Dermis microvascular lymphatic vessel endothelial cell (primary cell): ENCODE measurements around the gene WFIKKN2. TPM values are rescaled to one million over a fixed set of nuclear protein-coding genes. Genes with fewer than 3 reads are reported as not detected.
"Not testable (repeated sequence)": the region's sequence is repeated elsewhere in the genome, so short reads cannot be mapped to it uniquely, and the experiment has no call there.

Experiments used
- DNase-seq, 2 donors: peaks; one replicate each; pipeline versions ENCODE4 v3.0.0 to v3.0.0-alpha.2; 2010; ENCODE audit warnings: low read depth in 2 of 2
- total RNA-seq: library from RNA; depleted of rRNA; stranded (reverse); fragments of >200 nt; gene quantifications from 2 replicates; pipeline ENCODE4 v1.2.1, GENCODE V29; 2014

Gene WFIKKN2, protein sequence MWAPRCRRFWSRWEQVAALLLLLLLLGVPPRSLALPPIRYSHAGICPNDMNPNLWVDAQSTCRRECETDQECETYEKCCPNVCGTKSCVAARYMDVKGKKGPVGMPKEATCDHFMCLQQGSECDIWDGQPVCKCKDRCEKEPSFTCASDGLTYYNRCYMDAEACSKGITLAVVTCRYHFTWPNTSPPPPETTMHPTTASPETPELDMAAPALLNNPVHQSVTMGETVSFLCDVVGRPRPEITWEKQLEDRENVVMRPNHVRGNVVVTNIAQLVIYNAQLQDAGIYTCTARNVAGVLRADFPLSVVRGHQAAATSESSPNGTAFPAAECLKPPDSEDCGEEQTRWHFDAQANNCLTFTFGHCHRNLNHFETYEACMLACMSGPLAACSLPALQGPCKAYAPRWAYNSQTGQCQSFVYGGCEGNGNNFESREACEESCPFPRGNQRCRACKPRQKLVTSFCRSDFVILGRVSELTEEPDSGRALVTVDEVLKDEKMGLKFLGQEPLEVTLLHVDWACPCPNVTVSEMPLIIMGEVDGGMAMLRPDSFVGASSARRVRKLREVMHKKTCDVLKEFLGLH
- under 0.01 TPM in 1 of 2 replicates, not detected in the other for total RNA-seq

DNA sequence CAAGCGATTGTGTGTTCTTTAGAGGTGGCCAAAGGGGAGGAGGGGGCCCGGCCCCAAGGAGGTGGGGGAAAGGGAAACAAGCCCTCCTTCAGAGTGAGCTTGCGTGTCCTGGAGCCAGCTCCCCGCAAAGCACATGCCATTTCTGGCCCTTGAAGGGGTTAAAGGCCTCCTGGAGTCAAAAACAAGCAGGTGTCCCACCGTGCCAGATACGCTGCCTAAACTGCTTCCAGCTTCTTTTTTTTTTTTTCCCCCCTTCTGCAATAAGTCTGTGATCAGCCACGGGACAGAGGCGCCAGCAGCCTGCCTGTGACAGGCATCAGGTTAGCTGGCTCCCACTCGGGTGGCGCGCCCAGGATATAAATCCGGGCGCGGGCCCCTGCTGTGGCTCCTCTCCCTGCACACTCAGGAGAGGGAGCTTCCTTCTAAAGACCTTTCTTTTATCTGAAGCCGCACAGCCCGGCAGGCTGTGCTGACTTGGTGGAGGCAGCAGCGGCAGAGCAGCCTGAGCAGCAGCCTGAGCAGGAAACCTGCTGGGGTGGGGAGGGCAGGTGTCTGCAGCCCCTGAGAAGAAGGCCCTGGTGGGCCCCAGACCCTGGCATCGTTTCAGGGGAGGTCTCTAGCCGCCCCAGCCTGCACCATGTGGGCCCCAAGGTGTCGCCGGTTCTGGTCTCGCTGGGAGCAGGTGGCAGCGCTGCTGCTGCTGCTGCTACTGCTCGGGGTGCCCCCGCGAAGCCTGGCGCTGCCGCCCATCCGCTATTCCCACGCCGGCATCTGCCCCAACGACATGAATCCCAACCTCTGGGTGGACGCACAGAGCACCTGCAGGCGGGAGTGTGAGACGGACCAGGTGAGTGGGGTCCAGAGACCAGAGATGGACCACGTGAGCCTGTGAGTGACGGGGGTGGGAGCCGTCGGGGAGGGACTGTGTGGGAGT, at the start of gene WFIKKN2:
TSS of gene WFIKKN2 (plus strand) at position 286 of the 934 bp plus-strand sequence. CDS start at position 638, 352 bp downstream.
- DNase-seq, result no peak

DNA sequence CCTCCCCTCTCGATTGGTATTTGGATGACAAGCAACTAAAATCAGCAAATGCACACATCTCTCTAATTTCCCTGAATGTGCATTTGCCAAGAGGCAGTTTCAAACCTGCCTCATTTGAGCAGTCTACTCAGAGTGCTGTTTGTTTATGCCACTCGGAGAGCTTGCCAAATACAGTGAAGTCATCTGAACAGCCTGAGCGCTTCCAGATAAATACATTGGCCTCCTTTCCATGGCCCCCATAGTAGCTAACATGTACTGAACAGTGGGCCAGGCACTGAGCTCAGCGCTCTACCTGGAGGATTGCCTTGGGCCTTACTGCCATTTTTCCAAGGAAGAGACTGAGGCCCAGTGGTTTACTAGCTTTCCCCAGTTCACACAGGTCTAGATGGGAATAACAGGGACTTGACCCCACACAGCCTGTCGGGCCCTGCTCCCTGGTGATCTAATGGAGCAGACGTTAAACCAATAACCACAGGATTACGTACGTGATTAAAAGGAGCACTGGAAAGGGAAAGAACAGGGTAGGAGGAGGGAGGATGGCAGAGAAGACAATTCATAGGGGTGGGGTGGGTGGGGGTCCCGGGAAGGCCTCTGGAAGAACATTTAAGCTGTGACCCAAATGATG, 49.3 kb upstream of the WFIKKN2 start:
- DNase-seq, result no peak

DNA sequence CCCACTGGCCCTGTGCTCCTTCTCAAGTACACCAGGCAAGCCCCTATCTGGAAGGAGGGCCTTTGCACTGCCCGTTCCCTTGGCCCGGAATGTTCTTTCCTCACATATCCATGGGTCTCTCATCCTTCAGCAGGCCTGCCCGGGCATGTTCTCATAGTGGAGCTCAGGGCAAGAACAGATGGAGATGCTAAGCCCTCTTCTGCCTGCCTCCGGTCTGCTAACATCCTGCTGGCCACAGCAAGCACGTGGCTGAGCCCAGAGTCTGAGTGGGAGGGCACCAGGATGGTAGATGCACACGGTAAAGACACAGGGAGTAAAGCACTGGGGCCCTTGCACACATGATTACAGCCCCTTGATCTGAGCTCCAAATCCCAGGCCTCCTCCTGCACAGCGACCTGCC, 48.3 kb upstream of the WFIKKN2 start:
- DNase-seq, result no peak

DNA sequence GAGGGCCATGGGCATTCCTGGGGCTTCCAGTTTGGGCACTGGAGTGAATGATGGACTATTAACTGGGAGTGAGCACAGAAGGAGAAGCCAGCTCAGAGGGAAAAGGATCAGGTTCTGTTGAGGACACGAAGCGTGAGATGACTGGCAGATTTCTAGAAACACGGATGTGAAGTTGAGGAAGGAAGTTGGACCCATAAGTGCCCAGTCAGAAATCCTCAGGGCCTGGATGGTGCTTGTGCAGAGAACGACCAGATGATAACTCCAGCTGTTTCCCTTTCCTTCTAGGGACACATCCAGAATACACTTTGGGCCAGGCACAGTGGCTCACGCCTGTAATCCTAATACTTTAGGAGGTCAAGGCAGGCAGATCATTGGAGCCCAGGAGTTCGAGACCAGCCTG, 44.8 kb upstream of the WFIKKN2 start:
- no peak for DNase-seq

DNA sequence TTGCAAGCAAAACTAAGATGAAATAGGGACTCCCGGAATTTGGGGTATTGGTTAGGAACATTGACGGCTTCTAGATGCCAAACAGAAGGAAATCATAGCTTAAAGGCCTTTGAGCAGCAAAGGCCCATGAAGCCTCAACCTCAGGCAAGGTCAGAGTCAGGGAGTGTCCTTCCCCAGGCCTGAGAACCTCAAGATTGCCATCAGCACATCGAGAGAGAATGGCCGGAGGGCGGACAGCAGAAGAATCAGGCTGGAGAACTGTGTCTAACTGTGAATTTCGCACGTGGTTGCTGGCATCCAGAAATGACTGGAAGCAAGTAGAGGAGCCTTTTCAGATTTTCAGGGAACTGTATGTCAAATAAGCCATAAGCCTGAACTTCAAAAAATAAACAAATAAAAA, 43.3 kb upstream of the WFIKKN2 start:
- DNase-seq, result no peak

DNA sequence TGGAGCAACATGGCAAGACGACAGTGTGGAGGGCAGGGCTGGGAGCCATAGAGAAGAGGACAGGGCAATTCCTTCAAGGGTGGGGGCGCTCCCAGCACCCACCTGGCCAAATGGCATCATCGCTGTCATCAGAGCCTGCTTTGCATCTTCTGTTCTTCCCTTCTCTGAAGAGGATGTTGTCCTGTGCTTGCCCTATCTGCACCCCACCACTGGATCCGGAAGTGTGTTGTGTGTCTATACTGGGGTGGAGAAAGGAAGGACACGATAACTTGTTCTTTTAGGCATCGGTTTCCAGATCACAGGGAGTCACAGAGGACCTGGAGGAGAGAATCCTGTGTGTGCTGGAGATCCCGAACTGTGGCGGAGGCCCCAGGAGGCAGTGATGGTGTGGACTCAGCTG, 42.4 kb upstream of the WFIKKN2 start:
- no peak for DNase-seq

DNA sequence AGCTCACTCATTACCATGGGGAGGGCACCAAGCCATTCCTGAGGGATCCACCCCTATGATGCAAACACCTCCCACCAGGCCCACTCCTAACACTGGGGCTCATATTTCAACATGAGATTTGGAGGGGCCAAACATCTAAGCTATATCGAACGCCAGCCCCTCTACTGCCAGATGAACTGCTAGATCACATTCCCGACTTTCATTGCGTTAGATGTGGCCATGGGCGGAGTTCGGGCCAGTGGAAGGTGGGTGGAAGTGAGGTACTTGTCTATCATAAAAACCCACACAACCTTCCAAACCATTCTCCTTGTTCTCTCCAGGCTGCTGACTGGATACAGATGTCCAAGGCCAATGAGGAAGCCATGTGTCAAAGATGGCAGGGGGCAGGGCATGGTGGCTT, 41.0 kb upstream of the WFIKKN2 start:
- no peak for DNase-seq

DNA sequence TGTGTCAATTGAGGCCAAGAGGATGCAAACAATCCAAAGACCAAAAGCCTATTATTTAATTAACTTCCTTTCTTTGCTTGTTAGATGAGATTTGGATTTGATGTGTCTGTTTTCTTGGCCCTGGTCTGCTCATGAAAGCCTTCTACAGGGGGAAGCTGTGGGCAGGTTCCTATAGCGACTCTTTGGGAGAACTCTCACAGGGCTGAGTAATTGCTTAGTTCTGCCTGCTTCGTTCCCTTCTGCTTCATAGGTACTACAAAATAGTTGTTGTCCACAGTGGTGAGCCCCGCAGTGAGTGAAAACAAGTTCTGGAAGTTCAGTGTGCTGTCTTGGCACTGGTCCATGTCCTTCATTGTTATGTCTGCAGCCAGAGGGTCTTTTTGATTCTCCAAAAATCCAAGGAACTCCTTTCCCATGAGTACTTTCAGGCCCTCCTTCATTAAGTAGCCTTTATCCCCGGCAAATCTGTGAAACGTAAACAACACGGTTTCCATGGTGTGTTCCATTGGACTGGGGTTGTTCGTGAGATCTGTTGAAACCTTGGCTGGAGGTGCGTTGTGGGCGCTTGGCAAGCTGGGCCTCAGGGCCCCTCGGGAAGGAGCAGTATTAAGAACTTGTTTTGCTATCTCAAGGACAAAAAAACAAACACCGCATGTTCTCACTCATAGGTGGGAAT, 38.1 kb upstream of the WFIKKN2 start:
- DNase-seq, result no peak

DNA sequence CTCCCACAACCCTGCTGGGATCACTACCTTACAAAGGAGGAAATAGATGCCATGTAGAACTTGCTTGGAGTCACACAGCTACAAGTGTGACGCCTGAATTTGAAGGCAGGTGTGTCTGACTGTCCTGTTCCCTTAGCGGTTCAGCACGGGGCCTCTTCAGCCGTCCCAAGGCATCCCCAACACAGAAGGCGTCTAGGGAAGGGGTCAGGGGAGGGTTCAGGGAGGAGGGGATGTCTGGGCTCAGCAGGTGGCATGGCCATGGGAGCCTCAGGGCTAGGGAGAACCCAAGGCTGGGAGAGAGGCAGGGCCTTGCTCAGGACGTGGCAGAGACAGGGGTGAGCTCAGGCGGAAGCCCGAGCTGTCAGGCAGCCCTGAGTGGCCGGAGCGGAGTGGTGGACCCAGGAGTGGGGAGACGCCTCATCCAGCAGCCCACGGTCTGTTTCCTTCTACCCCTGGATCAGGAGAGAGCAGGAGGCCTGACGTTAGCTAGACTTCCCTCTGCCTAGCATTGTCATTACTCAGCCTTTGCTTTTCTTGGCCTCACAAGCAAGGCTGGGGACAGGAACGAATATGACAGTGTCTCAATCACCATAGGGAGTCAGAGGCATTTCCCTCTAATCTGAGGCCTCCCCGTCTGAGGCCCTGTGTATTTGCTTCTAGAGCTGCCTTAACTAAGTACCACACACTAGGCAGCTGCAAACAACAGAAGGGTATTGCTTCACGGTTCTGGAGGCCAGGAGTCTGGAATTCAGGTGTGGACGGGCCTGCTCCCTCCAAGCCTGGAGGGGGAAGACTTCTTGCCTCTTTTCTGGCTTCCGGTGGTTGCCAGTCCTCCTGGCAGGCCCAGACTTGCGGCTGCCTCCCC, 36.7 kb upstream of the WFIKKN2 start:
- DNase-seq, result no peak

DNA sequence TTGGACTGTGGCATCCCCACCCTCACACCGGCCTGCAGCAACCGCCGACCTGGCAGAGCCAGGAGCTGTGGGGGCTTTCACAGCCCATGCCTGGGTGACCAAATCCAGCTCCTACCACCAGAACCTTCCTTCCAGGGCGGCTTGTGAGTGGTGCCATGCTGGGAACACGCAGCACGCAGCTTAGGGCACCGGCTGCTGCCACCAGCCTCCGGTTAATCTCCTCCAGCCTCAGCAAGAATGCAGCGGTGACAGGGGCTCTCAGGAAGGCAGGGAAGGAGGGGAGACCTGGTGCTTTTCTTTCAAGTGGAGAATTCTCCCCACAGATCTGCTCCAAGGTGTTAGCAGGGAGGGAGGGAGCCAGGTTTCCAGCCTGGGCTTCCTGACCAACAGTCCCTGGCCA, 35.8 kb upstream of the WFIKKN2 start:
- DNase-seq, result no peak

DNA sequence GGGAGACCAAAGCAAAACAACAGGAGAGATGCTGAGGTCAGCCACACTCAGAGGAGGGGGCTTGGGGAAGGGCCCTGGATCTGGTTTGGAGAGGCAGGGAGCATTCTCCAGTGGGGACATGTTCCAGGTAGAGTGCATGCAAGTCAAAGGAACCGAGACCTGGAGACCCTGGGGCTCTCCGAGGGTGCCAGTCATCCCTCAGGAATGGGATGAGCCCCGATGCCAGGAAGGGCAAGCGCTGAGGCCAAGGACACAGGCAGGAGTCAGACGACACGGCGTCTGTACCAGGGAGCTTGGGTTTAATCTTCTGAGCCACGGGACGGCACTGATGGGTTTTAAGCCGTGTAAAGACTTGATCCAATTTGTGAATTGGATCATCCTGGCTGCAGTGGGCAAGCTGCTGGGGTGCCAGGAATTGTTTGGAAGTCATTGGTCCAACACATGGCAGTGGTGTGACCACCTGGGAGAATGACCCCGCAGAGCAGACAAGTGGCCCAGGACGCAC, 35.1 kb upstream of the WFIKKN2 start:
- no peak for DNase-seq

DNA sequence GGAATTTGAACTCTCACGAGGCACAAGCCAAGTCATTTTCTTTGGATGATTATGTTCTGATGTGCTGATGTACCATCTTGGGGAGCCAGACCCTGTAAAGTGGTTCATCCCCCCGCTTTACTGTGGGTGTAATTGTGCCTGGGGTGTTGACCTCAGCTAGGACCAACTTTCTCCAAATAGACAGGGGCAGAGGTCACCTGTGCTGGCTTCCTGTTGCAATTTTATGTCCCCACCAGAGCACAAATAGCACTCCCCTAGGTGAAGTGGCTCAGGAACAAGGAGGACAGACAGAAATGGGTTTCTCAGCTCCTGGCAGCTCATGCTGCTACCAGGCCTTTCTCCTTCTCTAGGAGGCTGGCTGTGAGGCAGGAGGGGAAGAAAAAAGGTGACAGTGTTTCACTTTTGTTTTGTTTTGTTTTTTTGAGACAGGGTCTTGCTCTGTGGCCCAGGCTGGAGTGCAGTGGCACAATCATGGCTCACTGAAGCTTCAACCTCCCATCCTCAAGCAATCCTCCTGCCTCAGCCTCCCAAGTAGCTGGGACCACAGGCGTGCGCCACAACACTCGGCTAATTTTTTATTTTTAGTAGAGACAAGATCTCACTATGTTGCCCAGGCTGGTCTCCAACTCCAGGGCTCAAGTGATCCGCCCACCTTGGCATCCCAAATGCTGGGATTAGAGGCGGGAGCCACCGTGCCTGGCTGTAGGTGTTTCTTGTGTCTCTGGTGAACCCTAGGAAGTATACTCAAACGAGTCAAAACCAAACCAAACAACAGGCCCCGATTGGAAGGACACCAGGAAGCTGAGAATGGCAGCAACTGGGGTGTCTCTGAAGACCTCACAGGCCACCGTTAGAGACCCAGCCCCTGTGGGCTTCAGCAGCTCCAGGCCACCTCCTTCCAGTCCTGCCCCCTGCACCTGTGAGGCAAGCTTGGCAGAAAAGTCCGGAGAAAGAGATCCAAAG, 32.5 kb upstream of the WFIKKN2 start:
- no peak for DNase-seq

DNA sequence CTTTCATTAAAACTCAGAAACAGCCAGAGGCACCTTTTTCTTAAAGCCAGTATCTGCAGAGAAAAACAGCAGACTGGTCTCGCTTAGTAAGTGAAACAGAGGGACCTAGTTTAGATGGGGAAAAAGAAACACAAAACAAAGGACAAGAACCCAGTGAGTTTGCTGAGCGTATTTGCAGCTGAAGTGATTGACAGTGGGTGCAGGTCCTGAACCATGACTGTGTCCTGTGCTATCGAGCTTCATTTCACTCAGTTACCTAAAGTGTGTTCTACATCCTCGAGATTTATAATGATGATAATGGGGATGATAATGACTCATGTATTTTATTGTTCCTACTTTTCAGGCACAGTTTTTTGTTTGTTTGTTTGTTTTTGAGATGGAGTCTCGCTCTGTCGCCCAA, 31.7 kb upstream of the WFIKKN2 start:
- DNase-seq, result no peak

DNA sequence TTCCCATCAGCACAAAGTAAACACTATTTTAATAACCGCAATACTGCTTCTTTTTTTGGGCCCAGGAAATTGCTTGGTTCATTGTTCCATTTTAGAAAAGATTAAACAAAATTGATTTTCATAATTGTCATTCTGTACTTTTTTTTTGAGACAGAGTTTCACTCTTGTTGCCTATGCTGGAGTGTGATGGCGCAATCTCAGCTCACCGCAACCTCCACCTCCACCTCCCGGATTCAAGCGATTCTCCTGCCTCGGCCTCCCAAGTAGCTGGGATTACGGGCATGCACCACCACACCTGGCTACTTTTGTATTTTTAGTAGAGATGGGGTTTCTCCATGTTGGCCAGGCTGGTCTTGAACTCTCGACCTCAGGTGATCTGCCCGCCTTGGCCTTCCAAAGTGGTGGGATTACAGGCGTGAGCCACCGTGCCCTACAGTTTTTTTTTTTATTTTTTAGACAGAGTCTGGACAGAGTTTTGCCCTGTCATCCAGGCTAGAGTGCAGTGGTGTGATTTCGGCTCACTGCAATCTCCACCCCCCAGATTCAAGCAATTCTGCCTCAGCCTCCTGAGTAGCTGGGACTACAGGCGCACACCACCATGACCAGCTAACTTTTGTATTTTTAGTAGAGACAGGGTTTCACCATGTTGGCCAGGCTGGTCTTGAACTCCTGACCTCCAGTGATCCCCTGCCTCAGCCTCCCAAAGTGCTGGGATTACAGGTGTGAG, 30.5 kb upstream of the WFIKKN2 start:
- DNase-seq, result not testable (repeated sequence)

DNA sequence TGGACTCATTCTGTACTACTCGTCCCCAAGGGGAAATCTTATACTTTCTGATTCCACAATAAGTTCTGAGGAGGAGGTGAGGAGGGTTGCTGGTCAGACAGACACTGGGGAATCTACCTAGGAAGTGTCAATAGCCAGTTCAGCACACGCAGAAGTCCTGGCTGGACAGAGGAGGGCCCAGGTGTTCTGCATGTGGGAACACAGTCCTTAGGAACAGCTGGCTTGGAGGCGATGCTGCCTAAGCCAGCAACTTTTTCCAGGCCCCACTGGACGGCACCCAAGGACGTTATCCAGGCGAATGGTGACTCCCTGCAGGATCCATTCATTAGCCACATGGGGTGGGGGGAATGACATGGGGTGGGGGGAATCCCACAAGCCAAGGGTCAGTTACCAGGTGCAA, 29.9 kb upstream of the WFIKKN2 start:
- no peak for DNase-seq

DNA sequence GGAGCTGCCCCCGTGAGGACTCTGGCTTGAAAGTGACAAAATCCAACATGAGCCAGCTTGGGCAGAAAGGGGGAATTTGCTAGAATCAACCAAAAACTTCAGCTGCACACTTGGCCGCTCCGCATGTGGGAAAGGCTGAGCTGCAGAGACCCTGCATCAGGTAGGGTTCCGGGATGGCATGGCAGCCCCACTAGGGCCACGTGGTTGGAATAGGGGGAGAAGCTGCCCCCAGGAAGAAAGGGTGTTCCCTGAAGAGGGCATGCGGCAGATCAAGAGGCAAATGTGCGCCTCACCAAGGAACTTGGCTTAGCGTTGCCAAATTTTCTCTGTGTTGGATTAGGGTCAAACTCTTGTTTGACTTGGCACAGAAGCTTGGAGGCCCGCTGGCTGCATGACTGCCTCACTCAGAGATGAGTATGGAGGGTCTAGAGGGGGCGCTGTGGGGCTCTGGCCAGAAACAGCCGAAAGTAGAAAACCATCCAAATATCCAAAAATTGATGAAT, 29.2 kb upstream of the WFIKKN2 start:
- no peak for DNase-seq

DNA sequence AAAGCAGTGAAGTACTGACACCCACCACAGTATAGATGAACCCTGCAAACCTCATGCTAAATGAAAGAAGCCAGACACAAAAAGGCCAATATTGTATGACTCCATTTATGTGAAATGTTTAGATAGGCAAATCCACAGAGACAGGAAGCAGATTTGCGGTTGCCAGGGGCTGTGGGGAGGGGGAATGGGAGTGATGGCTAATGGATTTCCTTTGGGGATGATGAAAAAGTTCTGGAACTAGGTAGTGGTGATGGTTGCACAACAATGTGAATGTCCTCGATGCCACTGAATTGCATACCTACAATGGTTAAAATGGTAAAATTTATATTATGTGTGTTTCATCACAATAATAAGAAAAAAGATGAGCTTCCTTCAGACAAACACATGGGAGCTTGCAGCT, 28.4 kb upstream of the WFIKKN2 start:
- no peak for DNase-seq

DNA sequence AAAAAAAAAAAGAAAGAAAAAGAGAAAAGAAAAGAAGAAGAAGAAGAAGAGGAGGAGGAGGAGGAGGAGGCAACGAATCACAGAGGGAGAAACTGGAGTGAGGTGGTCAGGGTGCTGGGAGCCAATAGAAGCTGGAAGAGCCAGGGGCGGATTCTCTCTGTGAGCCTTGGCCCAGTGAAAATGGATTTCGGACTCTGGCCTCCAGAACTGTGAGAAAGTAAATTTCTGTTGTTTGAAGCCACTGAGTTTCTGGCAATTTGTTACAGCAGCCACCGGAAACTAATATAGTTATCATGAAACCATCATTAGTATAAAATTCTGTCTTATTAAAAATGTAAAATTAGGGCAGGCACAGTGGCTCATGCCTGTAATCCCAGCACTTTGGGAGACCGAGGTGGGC, 27.7 kb upstream of the WFIKKN2 start:
- DNase-seq, result no peak
